GM06990 (cell line): Measurements from ENCODE around the gene ADAMTS20.
"Not testable (repeated sequence)": the region's sequence is repeated elsewhere in the genome, so short reads cannot be mapped to it uniquely, and the experiment has no call there.

Experiments used
- DNase-seq: peaks from one replicate; pipeline ENCODE4 v3.0.0-alpha.2; 2011; ENCODE audit not compliant: insufficient read length; ENCODE audit errors: extremely low read depth
- H3K27me3 ChIP-seq: replicated peaks from 2 replicates; pipeline ENCODE4 v1.6.0; 2011; ENCODE audit warnings: low read length; ENCODE audit not compliant: control insufficient read depth, insufficient read depth
- H3K36me3 ChIP-seq: 2 replicates; pipeline ENCODE4 v1.5.1; 2011; ENCODE audit warnings: low read length; ENCODE audit not compliant: control insufficient read depth, insufficient read depth
- H3K4me3 ChIP-seq: replicated peaks from 2 replicates; pipeline ENCODE4 v1.5.1; 2011; ENCODE audit warnings: low read depth, mild to moderate bottlenecking, control low read depth, low read length
- CTCF ChIP-seq: IDR thresholded peaks from 2 replicates; pipeline ENCODE4 v1.5.1; 2011; ENCODE audit warnings: low read length, control low read depth, mild to moderate bottlenecking, inconsistent platforms; ENCODE audit not compliant: insufficient read depth, poor library complexity, severe bottlenecking

The ADAMTS20 gene

DNA sequence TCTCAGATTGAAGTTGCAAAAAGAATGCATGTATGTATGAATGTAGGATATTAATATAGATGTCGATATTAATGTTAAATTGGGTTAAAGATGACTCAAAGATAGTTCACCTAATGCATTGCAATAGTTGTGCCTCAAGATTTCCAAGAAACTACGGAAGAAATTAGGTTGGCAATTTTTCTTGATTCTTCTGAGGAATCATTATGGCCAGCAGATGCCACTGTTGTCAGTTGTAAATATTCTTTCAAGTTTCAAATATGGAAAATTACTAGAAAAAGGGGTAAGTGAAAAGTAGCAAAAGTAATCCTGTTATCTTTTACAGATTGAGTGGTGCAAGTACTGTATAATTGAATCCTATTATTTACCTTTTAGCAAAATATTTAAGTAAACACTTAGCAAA, 202.1 kb downstream of the ADAMTS20 start:
- no peaks in the 10 kb centered on the region for H3K36me3 ChIP-seq
- H3K27me3 ChIP-seq, result no peaks in the 10 kb centered on the region
- no peak for TF ChIP-seq CTCF
- H3K4me3 ChIP-seq, result no peak overlapping the region
- DNase-seq, result no peak

- no peak for DNase-seq
- Histone ChIP-seq H3K36me3 (no peaks in the 10 kb centered on the region), H3K27me3 (no peaks in the 10 kb centered on the region), H3K4me3 (no peak overlapping the region)
- no peak for TF ChIP-seq CTCF
Observed at GRCh38 chr12:43348221-43348620, 203.8 kb downstream of the ADAMTS20 start.

DNA sequence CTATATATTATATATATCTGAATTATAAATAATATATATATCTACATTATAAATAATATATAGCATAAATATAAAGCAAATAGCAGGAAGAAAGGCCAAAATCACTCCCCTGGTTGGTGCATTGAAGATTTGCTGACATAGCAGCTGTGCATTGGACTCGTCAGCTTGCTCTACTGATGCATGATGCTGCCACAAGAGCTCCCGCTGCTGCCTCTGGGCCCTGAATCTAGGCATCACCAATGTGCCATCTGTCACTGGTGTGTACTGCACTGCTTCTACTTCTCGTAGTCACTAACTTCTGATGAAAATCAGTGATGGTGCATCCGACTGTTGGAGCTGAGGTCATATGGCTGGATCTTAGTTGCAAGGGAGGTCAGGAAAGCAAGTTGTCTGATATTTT, 205.0 kb downstream of the ADAMTS20 start:
- no peak for TF ChIP-seq CTCF
- H3K27me3 ChIP-seq, result no peaks in the 10 kb centered on the region
- H3K36me3 ChIP-seq, result no peaks in the 10 kb centered on the region
- no peak overlapping the region for H3K4me3 ChIP-seq
- no peak for DNase-seq

DNA sequence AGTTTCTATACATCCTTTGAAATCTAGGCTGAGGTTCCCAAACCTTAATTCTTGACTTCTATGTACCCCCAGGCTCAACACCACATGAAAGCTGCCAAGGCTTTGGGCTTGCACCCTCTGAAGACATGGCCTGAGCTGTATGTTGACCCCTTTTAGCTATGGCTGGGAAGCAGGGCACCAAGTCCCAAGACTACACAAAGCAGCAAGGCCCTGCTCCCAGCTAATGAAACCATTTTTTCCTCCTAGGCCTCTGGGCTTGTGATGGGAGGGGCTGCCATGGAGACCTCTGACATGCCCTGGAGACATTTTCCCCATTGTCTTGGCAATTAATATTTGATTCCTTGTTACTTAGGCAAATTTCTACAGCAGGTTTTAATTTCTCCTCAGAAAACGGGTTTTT, 207.0 kb downstream of the ADAMTS20 start:
- TF ChIP-seq CTCF, result no peak
- Histone ChIP-seq H3K4me3 (no peak overlapping the region), H3K36me3 (no peaks in the 10 kb centered on the region), H3K27me3 (no peaks in the 10 kb centered on the region)
- no peak for DNase-seq

GRCh38 chr12:43341785-43342313, 210.2 kb downstream of the ADAMTS20 start:
- not testable (repeated sequence) for H3K36me3 ChIP-seq, H3K4me3 ChIP-seq, H3K27me3 ChIP-seq, DNase-seq

- no peaks in the 10 kb centered on the region for H3K27me3 ChIP-seq
- DNase-seq, result peak; percentile 15
- TF ChIP-seq CTCF, result peak; percentile 54
- no peaks in the 10 kb centered on the region for H3K36me3 ChIP-seq
- H3K4me3 ChIP-seq, result no peak overlapping the region
Observed at GRCh38 chr12:43338848-43339526, 213.0 kb downstream of the ADAMTS20 start.
